Measurements from ENCODE around the gene POLA1. TPM values are rescaled to one million over a fixed set of nuclear protein-coding genes. Genes with fewer than 3 reads are reported as not detected.

The POLA1 gene
- total RNA-seq, 2 donors from 2014 or later = 7.7 to 8.7 TPM

DNA sequence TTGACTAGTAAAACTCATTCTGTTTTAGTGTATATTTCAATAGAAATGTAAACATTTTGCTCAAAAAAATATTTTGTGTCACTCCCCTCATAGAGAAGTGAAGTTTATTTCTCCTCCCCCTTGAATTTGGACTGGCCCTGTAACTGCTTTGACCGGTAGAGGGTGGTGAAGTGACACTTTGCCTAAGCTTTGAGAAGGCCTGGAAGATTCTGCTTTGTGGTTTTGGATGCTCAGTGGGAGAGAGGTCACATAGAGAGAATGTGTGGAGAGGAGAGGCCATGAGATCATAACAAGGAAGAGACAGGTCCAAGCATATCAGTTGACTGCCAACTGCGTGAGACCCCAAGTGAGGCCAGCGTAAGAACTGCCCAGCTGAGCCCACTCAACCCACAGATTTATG, 341.2 kb downstream of the POLA1 start:
- H3K27me3 Mint-ChIP-seq = peaks cover 8% of the 10 kb centered on the region
- ATAC-seq = no peak
- H3K9me3 ChIP-seq (ENCODE audit: control insufficient read depth, low read length, poor library complexity, severe bottlenecking) = no peaks in the 10 kb centered on the region
- H3K36me3 Mint-ChIP-seq (ENCODE audit: low read depth) = no peaks in the 10 kb centered on the region
- no peaks in the 10 kb centered on the region for H3K4me1 Mint-ChIP-seq
- no peak overlapping the region for H3K27ac Mint-ChIP-seq
- H3K4me3 Mint-ChIP-seq = no peak overlapping the region
- DNase-seq = no peak

DNA sequence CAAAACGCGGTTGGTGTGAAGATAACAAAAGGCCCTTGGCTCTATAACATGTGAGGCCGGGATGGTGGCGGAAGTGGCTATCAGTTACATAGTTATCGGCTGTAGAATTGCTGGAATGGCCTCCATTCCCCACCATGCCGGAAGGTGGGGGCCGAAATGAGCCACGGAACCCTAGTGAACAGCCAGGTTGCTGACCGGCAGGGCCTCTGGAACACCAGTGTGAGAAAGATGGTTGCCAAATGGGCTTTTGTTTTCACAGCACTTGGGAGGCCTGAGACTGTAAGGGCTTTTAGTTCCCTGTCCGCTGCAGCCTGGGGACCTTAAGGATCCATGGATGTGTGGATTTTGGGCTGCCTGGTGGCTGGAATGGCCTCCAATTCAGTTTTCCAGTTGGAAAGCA, 345.3 kb downstream of the POLA1 start:
- Mint-ChIP-seq H3K4me3 (no peak overlapping the region), H3K4me1 (no peaks in the 10 kb centered on the region), H3K27me3 (peaks cover 8% of the 10 kb centered on the region), H3K36me3 (ENCODE audit: low read depth) (no peaks in the 10 kb centered on the region), H3K27ac (no peak overlapping the region)
- no peak for DNase-seq
- no peak for ATAC-seq
- no peaks in the 10 kb centered on the region for H3K9me3 ChIP-seq (ENCODE audit: control insufficient read depth, low read length, poor library complexity, severe bottlenecking)

DNA sequence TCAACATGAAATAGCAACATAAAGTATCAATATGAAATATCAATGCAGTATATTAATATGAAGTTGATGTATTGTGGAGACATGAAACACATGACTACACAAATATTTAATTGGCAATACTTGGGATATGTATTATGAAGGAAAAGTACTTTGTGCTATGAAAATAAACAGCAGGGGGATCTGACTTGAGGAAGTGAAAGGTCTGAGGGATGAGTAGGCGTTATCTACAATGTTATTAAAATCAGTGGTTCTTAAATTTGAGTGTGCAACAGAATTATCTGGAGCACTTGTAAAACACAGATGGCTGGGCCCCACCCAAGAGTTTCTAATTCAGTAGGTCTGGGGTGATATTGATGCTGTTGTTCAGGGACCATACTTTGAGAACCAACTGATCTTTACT, 349.5 kb downstream of the POLA1 start:
- H3K4me1 Mint-ChIP-seq = peaks cover 1% of the 10 kb centered on the region
- DNase-seq = no peak
- H3K27ac Mint-ChIP-seq = no peak overlapping the region
- no peaks in the 10 kb centered on the region for H3K27me3 Mint-ChIP-seq
- no peak for ATAC-seq
- H3K4me3 Mint-ChIP-seq = no peak overlapping the region
- no peaks in the 10 kb centered on the region for H3K9me3 ChIP-seq (ENCODE audit: control insufficient read depth, low read length, poor library complexity, severe bottlenecking)
- H3K36me3 Mint-ChIP-seq (ENCODE audit: low read depth) = no peaks in the 10 kb centered on the region

Other genes with a start within 250 kb of the POLA1 start
- 10 to 100 TPM; 20.3 to 21.2 TPM for gene PDK3, start 228.6 kb upstream of the POLA1 start, total RNA-seq
- gene PCYT1B, start 46.6 kb upstream of the POLA1 start, total RNA-seq = 1 to 10 TPM in 1 of 2 donors, under 1 TPM in 1; 0.07 to 8.5 TPM